ENCODE results near the gene LRRC27. TPM values are rescaled to one million over a fixed set of nuclear protein-coding genes. Genes with fewer than 3 reads are reported as not detected.

LRRC27 gene
- total and polyA plus RNA-seq, 2 donors (not counting 1 experiment from before 2014, with no cell fraction given) = 23.6 to 25.6 TPM

DNA sequence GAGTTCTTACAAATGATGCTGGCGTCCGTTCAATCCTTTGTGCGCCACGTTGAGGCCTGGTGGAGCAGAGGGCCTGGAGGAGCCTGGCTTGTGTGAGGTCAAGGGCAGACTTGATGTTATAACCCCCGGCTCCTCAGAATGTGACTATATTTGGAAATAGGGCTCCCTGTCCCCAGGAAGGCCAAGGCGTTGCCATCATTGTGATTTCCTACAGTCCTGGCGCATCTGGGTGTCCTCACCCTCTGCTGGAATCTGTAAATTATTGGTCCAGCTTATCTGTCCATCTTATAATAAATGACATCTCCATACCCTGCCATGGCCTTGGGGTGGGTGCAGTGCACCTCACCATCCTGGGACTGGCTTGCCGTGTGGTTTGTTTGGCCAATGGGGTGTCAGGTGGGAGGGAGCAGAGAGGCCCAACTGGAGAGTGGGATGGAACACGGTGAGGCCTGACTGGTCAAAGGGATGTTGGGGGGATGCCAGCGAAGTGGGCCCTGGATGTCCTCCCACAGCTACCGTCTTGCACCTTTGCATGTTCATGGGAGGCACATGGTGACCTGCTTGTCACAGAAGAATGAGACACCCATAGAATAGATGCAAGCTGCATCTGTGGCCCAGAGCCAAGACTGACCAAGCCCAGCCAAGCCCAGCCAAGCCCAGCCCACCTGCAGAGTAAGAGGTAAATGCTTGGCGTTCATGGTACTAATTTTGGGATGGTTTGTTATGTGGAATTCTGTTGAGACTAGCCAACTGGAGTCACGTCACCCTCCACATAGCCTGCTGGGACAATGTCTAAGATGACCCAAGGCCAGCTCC lies 11.1 kb upstream of the LRRC27 start:
- WGBS (ENCODE audit: insufficient coverage) = 96% methylated on average over 12 of the region's 13 CpGs
- intact Hi-C loops (cut with micrococcal nuclease) = no loop called here
- H4K20me1 ChIP-seq (ENCODE audit: control insufficient read depth, insufficient read depth, low read length, poor library complexity, severe bottlenecking) = no peaks in the 10 kb centered on the region
- Mint-ChIP-seq H3K27ac (no peak overlapping the region), H3K27me3 (no peaks in the 10 kb centered on the region), H3K4me1 (peaks cover 10% of the 10 kb centered on the region), H3K4me3 (no peak overlapping the region), H3K9me3 (ENCODE audit: insufficient read depth) (no peaks in the 10 kb centered on the region)
- ChIA-PET POLR2A (no interaction called here), CTCF (interaction anchor here (1.0 kb wide), 1 partner anchor 32 kb away, joined by 3 read pairs; no protein-coding TSS in a partner anchor)
- H3K9me3 ChIP-seq (ENCODE audit: control extremely low read depth in 1 of 3, control insufficient read depth in 2 of 3, insufficient read depth in 1 of 3, low read length in 2 of 3) = no peaks in the 10 kb centered on the region
- H3K27me3 ChIP-seq (replicated peaks in 1 of 4; ENCODE audit: control extremely low read depth in 1 of 4, control insufficient read depth in 3 of 4, insufficient read depth in 4 of 4, low read length in 3 of 4) = no peaks in the 10 kb centered on the region
- no peak overlapping the region for H3K4me2 ChIP-seq (replicated peaks; ENCODE audit: low read depth, low read length, poor library complexity, severe bottlenecking)
- H3K79me2 ChIP-seq (ENCODE audit: control insufficient read depth, insufficient read depth, low read length) = no peaks in the 10 kb centered on the region
- ATAC-seq (ENCODE audit: low read depth) (no peak), DNase-seq (no peak)
- peaks cover 0 to 5% of the 10 kb centered on the region in 2 experiments for H3K36me3 ChIP-seq (replicated peaks in 1 of 2; ENCODE audit: control extremely low read depth in 1 of 2, control insufficient read depth in 1 of 2, extremely low read depth in 1 of 2, insufficient read depth in 2 of 2, low read length in 1 of 2)
- no peak overlapping the region for H3K27ac ChIP-seq (ENCODE audit: low read length in 2 of 2)
- no peak overlapping the region for H2AFZ ChIP-seq (ENCODE audit: insufficient read depth, low read depth, low read length, poor library complexity, severe bottlenecking)
- H3K4me3 ChIP-seq (ENCODE audit: control extremely low read depth in 1 of 5, extremely low read depth in 1 of 5, insufficient read depth in 1 of 5, low read depth in 2 of 5, low read length in 4 of 5) = no peak overlapping the region
- H3K4me1 ChIP-seq (ENCODE audit: control insufficient read depth in 2 of 2, insufficient read depth in 2 of 2, low read length in 2 of 2) = no peaks in the 10 kb centered on the region
- no peak overlapping the region for H3K9ac ChIP-seq (ENCODE audit: low read length)
- TF ChIP-seq, protein P1, sequence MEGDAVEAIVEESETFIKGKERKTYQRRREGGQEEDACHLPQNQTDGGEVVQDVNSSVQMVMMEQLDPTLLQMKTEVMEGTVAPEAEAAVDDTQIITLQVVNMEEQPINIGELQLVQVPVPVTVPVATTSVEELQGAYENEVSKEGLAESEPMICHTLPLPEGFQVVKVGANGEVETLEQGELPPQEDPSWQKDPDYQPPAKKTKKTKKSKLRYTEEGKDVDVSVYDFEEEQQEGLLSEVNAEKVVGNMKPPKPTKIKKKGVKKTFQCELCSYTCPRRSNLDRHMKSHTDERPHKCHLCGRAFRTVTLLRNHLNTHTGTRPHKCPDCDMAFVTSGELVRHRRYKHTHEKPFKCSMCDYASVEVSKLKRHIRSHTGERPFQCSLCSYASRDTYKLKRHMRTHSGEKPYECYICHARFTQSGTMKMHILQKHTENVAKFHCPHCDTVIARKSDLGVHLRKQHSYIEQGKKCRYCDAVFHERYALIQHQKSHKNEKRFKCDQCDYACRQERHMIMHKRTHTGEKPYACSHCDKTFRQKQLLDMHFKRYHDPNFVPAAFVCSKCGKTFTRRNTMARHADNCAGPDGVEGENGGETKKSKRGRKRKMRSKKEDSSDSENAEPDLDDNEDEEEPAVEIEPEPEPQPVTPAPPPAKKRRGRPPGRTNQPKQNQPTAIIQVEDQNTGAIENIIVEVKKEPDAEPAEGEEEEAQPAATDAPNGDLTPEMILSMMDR (IDR thresholded peaks at IDR 0.05) = no peak
- TF ChIP-seq EZH2 (IDR thresholded peaks at IDR 0.05; ENCODE audit: borderline replicate concordance, insufficient read depth, low read depth, low read length, poor library complexity, severe bottlenecking) = no peak

DNA sequence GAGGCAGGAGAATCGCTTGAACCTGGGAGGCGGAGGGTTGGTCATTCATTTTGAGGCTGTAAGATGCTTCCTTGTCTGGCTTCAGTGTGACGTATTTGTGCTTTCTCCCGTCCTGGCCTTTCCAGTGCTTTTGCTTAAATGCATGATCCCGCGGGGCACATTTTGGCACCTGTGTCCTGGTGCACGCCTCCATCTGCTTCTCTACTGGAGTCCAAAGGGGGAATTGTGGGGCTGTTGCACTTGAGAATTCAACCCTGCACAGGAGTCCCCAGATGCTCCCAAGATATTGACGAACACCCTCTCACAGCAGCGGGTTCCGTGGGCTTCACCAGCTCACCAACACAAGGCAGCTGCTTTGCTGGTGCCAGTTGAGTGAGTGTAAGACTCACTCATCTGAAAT lies 10.3 kb upstream of the LRRC27 start:
- TF ChIP-seq EZH2 (IDR thresholded peaks at IDR 0.05; ENCODE audit: borderline replicate concordance, insufficient read depth, low read depth, low read length, poor library complexity, severe bottlenecking) = no peak
- TF ChIP-seq, protein P1 (IDR thresholded peaks at IDR 0.05) = no peak
- Histone ChIP-seq H2AFZ (ENCODE audit: insufficient read depth, low read depth, low read length, poor library complexity, severe bottlenecking) (no peak overlapping the region), H3K9ac (ENCODE audit: low read length) (no peak overlapping the region), H3K36me3 (replicated peaks in 1 of 2; ENCODE audit: control extremely low read depth in 1 of 2, control insufficient read depth in 1 of 2, extremely low read depth in 1 of 2, insufficient read depth in 2 of 2, low read length in 1 of 2) (peaks cover 0 to 5% of the 10 kb centered on the region in 2 experiments), H3K9me3 (ENCODE audit: control extremely low read depth in 1 of 3, control insufficient read depth in 2 of 3, insufficient read depth in 1 of 3, low read length in 2 of 3) (no peaks in the 10 kb centered on the region), H3K4me3 (ENCODE audit: control extremely low read depth in 1 of 5, extremely low read depth in 1 of 5, insufficient read depth in 1 of 5, low read depth in 2 of 5, low read length in 4 of 5) (no peak overlapping the region), H3K79me2 (ENCODE audit: control insufficient read depth, insufficient read depth, low read length) (no peaks in the 10 kb centered on the region), H3K4me2 (replicated peaks; ENCODE audit: low read depth, low read length, poor library complexity, severe bottlenecking) (no peak overlapping the region), H3K27me3 (replicated peaks in 1 of 4; ENCODE audit: control extremely low read depth in 1 of 4, control insufficient read depth in 3 of 4, insufficient read depth in 4 of 4, low read length in 3 of 4) (no peaks in the 10 kb centered on the region), H3K4me1 (ENCODE audit: control insufficient read depth in 2 of 2, insufficient read depth in 2 of 2, low read length in 2 of 2) (no peaks in the 10 kb centered on the region), H4K20me1 (ENCODE audit: control insufficient read depth, insufficient read depth, low read length, poor library complexity, severe bottlenecking) (no peaks in the 10 kb centered on the region), H3K27ac (ENCODE audit: low read length in 2 of 2) (no peak overlapping the region)
- H3K9me3 Mint-ChIP-seq (ENCODE audit: insufficient read depth) = no peaks in the 10 kb centered on the region
- H3K4me1 Mint-ChIP-seq = peaks cover 19% of the 10 kb centered on the region
- no peaks in the 10 kb centered on the region for H3K27me3 Mint-ChIP-seq
- 98% methylated on average over 6 of the region's 10 CpGs for WGBS (ENCODE audit: insufficient coverage)
- H3K4me3 Mint-ChIP-seq = no peak overlapping the region
- DNase-seq (no peak), ATAC-seq (ENCODE audit: low read depth) (no peak)
- no peak overlapping the region for H3K27ac Mint-ChIP-seq
- POLR2A ChIA-PET = no interaction called here
- CTCF ChIA-PET = no interaction called here
- intact Hi-C loops (cut with micrococcal nuclease) = no loop called here
